GM18909 (cell line): ENCODE measurements around the gene PCNX2.

Source experiments
- ATAC-seq: cut with Tn5 transposase; IDR thresholded peaks from one replicate; pipeline ENCODE4 v1.9.1; 2021; ENCODE audit warnings: mild to moderate bottlenecking; ENCODE audit not compliant: unreplicated experiment, poor library complexity

PCNX2 gene

DNA sequence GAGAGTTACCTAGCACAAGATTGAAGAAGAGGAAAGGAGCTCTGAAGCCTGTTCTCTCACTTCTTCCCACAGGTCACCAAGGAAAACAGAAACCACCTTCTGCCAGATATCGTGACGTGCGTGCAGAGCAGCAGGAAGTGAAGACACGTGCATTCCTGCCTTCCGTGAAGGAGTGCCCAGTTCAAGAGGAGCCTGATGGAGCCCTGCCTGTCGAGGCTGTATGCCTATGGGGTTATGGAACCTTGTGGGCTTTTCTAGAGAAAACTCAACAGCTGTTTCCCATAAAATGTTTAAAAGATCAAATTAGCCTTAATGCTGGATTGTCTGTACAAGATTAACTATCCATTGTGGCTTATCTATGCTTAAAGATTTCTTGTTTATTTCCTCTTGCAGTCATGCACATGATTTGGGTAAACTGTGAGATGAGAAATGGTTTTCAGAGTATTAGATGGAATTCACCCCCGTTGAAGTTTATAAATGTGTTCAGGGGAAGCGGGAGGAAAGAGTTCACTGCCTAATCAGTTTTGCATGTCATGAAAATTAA is 317.4 kb downstream of the PCNX2 start:
- peak; percentile 40 for ATAC-seq

DNA sequence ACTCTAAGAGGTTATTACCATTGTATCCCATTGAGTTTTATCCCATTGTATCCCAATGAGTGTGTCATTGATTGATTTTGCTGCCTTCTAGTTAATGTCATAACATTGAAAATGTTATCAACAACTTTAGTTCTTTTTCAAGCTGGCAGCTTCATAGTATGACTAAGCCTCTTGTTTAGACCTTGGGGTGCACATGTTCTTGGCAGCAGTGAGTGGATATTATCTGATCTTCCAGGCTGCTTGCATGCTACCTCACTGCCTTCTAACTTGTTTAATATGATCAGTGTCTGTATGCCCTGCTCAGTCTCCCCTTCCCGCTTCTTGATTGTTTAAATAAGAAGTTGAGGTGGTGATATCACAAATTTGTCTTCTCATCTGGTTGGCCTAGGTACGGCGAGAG is 320.6 kb downstream of the PCNX2 start:
- no peak for ATAC-seq

GRCh38 chr1:232973652-232974611 is 321.6 kb downstream of the PCNX2 start:
- no peak for ATAC-seq

DNA sequence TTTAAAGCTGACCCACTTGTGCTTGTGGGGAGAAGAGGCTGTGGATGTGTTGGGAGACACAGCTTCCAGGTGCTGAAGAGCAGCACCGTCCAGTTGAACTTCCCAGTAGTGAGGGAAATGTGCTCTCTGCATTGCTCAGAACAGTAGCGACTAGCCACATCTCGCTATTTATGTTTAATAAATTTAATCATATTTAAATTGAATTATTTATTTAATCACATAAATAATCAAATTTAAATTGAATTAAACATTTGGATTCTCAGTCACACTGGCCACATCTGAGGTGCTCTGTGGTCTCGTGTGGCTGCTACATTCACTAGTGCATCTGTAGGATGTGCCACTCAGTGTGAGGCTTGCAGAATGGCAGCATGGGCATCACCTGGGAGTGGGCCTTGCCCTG is 325.0 kb downstream of the PCNX2 start:
- ATAC-seq = no peak

DNA sequence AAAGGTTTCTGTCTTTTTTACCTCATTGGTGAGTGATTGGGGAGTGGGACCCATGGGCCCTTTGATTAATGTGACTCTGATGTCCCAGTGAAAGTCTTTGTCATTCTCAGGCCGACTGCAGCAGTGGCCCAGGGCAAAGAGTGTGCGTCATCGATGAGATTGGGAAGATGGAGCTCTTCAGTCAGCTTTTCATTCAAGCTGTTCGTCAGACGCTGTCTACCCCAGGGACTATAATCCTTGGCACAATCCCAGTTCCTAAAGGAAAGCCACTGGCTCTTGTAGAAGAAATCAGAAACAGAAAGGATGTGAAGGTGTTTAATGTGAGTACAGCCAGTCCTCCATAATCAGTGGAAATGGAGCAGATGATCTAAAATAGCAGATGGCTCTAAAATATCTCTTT is 325.7 kb downstream of the PCNX2 start:
- ATAC-seq = no peak

GRCh38 chr1:232968965-232969364 is 326.6 kb downstream of the PCNX2 start:
- peak; percentile 74 for ATAC-seq

- no peak for ATAC-seq
Measured at GRCh38 chr1:232968391-232968790, 327.1 kb downstream of the PCNX2 start.

DNA sequence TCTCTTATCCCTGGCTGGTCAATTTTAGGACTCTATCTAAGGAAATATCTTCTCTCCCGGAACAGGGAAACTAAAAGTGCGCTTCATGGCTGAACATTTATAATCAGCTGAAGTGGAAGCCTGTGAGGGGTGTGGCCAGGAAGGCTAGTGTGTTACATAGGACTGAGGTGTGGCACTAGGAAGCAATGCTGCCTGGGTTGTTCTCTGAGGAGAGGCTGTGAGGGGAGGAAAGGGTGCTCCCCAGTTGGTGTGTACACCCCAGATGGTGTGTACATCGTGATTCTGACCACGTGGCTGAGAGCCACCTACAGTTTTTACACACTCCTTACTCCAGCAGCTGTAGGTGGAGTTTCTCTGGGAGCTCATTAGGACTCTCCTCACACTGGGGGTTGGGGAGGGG is 328.9 kb downstream of the PCNX2 start:
- ATAC-seq = no peak

DNA sequence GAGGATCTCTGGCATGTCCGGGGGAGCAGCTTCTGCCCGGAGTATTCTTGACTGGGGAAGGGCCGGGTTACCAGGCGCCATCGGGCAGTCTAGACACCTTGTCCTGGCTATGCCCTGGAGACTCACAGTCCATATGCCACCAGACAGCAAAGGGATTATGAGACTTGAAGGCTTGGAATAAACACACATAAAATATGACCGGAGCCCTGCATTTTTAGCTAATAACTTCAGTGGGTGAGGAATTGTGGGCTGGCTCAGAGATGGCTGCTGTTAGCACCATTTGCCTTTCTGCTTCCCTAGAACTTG is 329.7 kb downstream of the PCNX2 start:
- no peak for ATAC-seq

DNA sequence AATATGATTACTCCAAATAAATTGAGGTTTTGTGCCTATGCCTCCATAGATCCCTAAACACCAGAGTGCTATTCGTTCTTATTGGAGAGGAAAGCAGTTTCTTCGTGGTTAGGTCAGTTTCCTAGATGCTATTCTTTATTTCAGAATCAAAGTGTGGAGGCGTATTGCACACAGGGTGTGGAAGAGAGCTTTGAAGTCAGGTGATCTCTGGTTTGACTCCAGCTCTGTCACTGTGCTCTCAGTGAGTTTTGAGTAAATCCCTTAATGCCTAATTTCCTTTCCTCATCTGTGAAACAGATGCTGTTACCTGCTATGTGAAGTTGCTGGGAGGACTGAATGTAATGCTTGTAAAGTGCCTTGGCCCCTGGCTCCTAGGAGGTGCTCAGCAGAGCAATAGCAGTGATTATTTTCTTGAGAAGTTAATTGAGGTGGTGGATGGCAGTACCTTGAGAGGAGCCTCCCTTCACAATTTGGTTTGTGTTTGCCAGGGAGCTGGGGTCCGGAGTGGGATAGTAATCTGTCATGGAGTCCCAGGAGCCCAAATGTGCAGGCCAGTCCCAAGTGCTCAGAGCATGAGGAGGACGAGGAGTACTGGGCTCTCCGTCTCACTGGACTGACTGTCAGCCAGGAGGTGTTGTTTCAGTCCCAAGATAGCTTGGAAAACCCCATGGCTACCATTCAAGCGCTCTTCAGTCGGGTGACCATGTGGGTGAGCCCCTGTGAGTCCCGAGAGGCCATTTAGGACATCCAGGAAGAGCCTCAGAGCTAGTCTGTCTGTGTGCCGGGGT is 330.2 kb downstream of the PCNX2 start:
- ATAC-seq = no peak

DNA sequence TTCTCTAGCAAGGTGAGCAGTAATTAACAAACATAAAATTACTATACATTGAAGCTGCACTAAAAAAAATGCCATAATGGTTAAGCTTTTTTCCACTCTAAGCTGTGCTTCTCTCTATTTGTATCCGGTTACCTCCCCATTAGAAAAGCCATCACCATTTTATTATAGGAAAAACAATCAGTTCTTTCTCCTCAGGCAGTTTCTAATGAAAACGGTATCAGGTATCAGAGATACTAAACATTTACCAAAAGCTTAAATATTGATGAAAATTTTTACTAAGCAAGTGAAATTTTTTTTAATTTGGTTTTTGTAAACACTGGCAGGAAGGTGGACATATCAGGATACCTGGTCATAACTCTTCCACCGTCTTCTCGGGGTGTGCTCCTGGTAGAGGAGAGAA is 330.9 kb downstream of the PCNX2 start:
- no peak for ATAC-seq

GRCh38 chr1:232962761-232963745 is 332.5 kb downstream of the PCNX2 start:
- ATAC-seq = no peak

- ATAC-seq = no peak
Measured at GRCh38 chr1:232958067-232958466, 337.5 kb downstream of the PCNX2 start.

GRCh38 chr1:232956081-232956480 is 339.4 kb downstream of the PCNX2 start:
- no peak for ATAC-seq

DNA sequence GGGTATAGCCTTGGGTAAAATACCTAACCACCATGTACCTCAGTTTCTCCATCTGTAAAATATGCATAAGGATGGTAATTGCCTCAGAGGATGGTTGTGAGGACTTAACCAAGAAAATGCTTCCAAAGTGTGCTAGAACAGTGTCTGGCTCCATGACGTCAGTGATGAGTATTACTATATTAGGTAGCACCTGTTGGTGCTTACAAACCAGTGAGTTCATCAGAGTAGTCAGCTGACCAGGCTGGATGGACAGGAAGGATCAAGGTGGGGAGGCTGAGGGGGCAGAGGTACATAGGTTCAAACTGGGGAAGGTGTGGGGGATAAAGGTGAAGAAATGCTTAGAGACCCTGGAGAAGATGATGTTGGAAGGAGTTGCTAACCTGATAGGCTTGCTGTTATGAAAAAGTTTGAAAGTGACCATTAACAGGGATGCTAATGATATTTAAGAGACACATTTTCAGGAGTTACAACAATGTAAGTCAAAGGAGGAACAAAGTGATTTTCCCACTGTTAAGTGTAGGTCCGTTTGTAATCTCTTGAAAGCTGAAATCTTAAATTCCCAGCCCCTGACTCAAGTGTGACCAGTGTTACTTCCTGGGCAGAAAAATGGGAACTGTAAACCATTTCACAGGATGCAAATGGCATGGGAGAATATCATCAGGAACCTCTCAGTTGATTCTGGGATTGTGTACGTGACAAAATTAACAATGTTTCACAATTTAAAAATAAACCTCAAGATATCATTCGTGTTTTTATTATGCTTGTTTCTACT is 340.7 kb downstream of the PCNX2 start:
- ATAC-seq = no peak

- ATAC-seq = peak; percentile 56
Measured at GRCh38 chr1:232952514-232953499, 342.7 kb downstream of the PCNX2 start.

DNA sequence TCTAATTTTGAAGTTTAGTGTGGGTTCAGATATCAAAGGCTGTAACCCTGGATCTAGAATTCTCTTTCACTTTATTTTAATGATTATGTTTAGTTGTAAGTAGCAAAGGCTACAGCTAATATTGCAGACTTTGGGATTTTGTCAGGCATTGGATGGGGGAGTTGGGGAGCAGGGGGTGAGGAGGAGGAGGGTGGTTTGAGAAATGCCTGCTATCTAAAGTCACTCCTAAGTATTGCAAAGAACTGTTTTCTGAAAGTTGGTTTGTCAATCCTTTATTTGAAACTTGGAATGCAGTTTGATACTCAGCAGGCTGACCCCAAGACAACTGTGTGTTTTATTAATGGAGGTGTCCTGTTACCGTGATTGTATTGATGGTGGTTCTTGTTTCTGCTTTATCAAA is 343.9 kb downstream of the PCNX2 start:
- no peak for ATAC-seq

DNA sequence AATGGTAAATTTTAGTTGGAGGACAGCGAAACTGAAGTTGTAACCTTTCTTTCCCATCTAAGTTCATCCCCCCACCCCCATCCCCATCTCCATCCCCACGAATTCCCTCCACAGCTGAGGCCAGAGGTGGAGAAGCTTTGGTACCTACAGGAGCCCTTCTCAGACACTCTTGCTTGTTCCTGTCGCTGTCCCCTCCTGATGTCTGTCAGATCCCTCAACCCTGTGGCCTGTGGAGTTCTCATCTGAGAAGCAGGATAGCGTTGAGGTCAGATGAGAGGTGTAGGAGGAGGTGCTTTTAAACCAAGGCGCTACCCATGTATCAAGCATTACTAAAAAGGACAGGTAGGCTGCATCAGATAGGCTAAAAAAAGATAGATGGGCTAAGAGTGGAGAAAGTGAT is 344.3 kb downstream of the PCNX2 start:
- ATAC-seq = peak; percentile 30
